SK-N-MC (cell line): ENCODE measurements around the gene AANAT.

Experiments used
- EZH2 ChIP-seq: fragments of 200-600 bp; sonication (generic); IDR thresholded peaks from one replicate; pipeline ENCODE4 v1.6.1; 2017; ENCODE audit warnings: antibody characterized with exemption
- FOXP2 ChIP-seq: optimal IDR thresholded peaks from 2 replicates; pipeline ENCODE3; 2011; ENCODE audit warnings: mild to moderate bottlenecking, moderate library complexity; ENCODE audit not compliant: insufficient read depth; ENCODE audit errors: extremely low read length, control extremely low read depth
- POLR2AphosphoS5 ChIP-seq: IDR thresholded peaks from 2 replicates; pipeline ENCODE4 v1.6.1; 2012; ENCODE audit warnings: mild to moderate bottlenecking, low read depth, low read length, borderline replicate concordance

- TF ChIP-seq EZH2 (no peak), FOXP2 (no peak), POLR2AphosphoS5 (no peak)
These were observed 25.6 kb downstream of the AANAT start for GRCh38 chr17:76492989-76493501.
